ENCODE results near the gene CYP11A1. TPM values are rescaled to one million over a fixed set of nuclear protein-coding genes. Genes with fewer than 3 reads are reported as not detected.
A peak's percentile ranks its signal among the peaks of the same experiment; 100 is the strongest.

Gene CYP11A1
- total RNA-seq, 2 experiments from 2014 or later, result not detected

DNA sequence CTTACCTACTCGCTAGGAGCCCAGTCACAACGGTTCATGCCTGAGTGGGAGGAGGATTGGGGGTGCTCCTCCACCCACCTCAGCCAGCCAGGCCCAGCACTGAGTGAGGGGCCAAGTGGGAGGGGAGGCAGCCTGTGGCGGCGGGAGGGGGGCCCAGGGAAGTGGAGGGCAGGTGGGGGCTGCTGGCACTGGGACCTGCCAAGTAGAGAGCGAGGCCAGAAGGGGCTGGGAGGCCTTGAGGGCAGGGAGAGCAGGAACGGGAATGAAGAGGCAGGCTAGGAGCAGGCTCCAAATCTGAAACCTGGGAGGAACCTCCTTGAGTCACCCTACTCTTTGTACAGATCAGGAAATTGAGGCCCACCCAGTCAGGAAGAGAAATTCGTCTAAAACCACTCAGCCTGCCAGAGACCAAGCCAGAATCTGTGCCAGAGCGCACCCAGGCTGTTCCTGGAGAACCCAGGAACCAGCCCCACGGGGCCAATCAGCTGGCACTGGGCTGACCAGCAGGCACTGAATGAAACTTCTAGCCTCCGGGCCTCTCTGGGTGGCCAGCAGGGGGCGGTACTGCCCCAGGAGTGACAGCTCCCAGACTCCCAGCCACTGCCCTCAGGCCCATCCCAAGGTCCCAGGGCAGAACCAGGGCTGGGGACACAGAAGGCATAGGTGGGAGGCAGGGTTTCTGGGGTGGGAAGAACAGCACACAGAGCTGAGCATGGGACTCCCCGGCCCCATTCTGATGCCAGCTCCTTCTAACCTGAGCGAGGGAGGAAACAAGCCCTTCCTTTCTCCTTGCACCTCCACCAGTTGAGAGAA lies 14.8 kb upstream of the CYP11A1 start:
- peak; percentile 45 for ATAC-seq (ENCODE audit: low read depth)

DNA sequence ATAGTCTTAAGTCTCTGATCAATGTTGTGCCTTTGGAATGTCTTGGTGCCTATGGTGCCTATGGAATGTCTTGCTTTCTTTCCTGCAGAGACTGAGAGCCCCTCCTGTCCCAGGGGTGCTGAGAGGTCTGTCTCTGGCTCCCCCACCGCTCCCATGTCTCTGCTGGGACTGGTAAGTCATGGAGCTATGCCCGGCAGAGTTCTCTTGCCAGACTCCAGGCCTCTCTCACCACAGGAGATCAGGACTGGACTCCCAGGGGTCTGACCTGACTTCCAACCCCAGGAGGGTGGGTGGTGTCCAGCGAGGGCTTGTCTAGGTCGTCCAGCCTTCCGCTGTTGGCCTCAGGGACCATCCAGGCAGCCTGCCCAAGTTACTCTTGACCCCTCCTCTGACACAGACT lies 14.0 kb upstream of the CYP11A1 start:
- Mint-ChIP-seq H3K4me3 (no peak overlapping the region), H3K9me3 (no peaks in the 10 kb centered on the region), H3K27ac (peak overlapping the region; percentile 76), H3K27me3 (no peaks in the 10 kb centered on the region), H3K36me3 (no peaks in the 10 kb centered on the region), H3K4me1 (peaks cover 54% of the 10 kb centered on the region)
- DNase-seq (peak; percentile 27), ATAC-seq (ENCODE audit: low read depth) (no peak)
- POLR2A ChIA-PET, result interaction anchor here (1.7 to 4.8 kb wide), 2 partner anchors 51 to 58 kb away, joined by 15 to 67 read pairs; partner anchors contain the start of gene SEMA7A

More for the DNA sequence above, 14.8 kb upstream of the CYP11A1 start:
- no peaks in the 10 kb centered on the region for H3K36me3 Mint-ChIP-seq
- H3K4me1 Mint-ChIP-seq, result peaks cover 53% of the 10 kb centered on the region
- DNase-seq, result peak; percentile 89
- POLR2A ChIA-PET, result interaction anchor here (0.6 to 5.3 kb wide), 8 partner anchors 18 to 239 kb away, joined by 3 to 67 read pairs (median 10); partner anchors contain the start of genes ARID3B and SEMA7A
- H3K27ac Mint-ChIP-seq, result peak overlapping the region; percentile 76
- H3K9me3 Mint-ChIP-seq, result no peaks in the 10 kb centered on the region
- no peak overlapping the region for H3K4me3 Mint-ChIP-seq
- no peaks in the 10 kb centered on the region for H3K27me3 Mint-ChIP-seq

DNA sequence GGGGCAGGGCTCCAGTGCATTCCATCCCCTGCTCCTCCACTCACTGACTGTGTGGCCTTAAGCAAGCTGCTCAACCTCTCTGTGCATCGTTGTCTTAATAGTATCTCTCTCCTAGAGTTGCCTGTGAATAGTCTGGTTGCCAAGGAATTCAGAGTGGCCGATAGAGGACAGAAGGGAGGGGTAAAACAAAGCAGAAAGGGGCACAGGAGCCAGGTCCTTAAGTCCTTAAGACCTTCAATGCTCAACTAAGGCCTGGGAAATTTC lies 13.7 kb upstream of the CYP11A1 start:
- H3K36me3 Mint-ChIP-seq, result no peaks in the 10 kb centered on the region

DNA sequence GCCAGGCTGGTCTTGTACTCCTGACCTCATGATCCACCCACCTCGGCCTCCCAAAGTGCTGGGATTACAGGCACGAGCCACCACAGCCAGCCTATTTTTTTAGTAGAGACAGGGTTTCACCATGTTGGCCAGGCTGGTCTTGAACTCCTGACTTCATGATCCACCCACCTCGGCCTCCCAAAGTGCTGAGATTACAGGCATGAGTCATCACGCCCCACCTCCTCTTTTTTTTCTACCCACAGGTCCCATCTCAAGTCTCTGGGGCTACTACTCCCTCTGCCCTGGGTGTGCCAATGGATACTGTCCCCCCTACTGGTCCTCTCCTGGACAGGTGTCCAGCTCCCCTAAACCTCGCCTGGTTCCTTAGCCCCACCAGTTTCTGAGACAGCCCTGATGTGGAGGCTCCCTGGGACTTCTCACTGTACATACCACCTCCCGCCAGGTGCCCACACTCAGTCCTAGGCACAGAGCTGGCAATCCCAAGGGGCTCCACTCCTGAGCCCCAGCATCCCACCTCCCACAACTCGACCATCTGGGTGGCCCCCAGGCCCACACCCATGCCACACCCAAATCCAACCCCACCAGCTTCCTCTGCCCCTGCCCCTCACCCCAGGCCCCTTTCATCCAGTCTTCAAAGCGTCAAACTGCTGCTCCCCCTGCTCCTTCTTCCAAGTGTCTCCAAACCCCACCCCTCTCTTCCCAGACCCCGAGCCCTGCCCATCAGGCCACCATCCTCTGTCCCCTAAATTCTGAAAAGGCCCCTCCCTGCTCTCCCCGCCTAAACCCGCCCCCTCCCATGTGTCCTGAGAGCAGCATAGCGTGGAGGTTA lies 13.1 kb upstream of the CYP11A1 start:
- POLR2A ChIA-PET, result interaction anchor here (2.5 kb wide), 1 partner anchor 81 kb away, joined by 10 read pairs; the partner anchor contains the start of gene UBL7
- no peak overlapping the region for H3K4me3 Mint-ChIP-seq
- no peaks in the 10 kb centered on the region for H3K27me3 Mint-ChIP-seq
- H3K4me1 Mint-ChIP-seq, result peaks cover 52% of the 10 kb centered on the region
- ATAC-seq (ENCODE audit: low read depth), result no peak
- peak; percentile 24 for DNase-seq
- H3K36me3 Mint-ChIP-seq, result no peaks in the 10 kb centered on the region
- H3K27ac Mint-ChIP-seq, result peak overlapping the region; percentile 47
- H3K9me3 Mint-ChIP-seq, result no peaks in the 10 kb centered on the region

More for the DNA sequence above, 13.7 kb upstream of the CYP11A1 start:
- no peak overlapping the region for H3K27ac Mint-ChIP-seq
- POLR2A ChIA-PET, result no interaction called here
- DNase-seq, result no peak
- no peaks in the 10 kb centered on the region for H3K9me3 Mint-ChIP-seq
- no peaks in the 10 kb centered on the region for H3K27me3 Mint-ChIP-seq
- H3K4me1 Mint-ChIP-seq, result peaks cover 55% of the 10 kb centered on the region
- no peak overlapping the region for H3K4me3 Mint-ChIP-seq
- ATAC-seq (ENCODE audit: low read depth), result no peak

DNA sequence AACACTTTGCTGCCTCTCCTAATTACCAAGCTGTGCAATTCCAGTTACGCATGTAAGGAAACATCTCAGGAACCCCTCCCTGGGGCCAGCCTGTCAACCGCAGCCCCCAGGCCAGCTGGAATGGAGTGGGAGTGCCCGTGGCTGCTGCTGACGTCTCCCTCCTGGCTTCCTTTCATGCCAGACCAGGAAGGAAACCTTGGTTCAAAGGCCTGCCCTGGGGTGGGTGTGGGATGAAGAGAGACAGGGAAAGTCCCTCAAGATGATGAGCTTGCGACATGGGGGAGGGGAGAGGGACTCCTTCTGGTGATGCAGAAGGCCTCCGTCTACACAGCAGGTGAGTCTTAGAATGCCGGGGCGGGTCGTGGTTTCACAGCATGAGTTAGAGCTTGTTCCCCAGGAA lies 11.4 kb upstream of the CYP11A1 start:
- Mint-ChIP-seq H3K9me3 (no peaks in the 10 kb centered on the region), H3K4me1 (peaks cover 45% of the 10 kb centered on the region), H3K27me3 (no peaks in the 10 kb centered on the region), H3K27ac (no peak overlapping the region), H3K4me3 (no peak overlapping the region), H3K36me3 (no peaks in the 10 kb centered on the region)
- DNase-seq, result peak; percentile 34
- ATAC-seq (ENCODE audit: low read depth), result no peak
- POLR2A ChIA-PET, result interaction anchor here (0.7 to 2.5 kb wide), 5 partner anchors 58 to 253 kb away, joined by 3 to 10 read pairs (median 5); partner anchors contain the start of gene UBL7

DNA sequence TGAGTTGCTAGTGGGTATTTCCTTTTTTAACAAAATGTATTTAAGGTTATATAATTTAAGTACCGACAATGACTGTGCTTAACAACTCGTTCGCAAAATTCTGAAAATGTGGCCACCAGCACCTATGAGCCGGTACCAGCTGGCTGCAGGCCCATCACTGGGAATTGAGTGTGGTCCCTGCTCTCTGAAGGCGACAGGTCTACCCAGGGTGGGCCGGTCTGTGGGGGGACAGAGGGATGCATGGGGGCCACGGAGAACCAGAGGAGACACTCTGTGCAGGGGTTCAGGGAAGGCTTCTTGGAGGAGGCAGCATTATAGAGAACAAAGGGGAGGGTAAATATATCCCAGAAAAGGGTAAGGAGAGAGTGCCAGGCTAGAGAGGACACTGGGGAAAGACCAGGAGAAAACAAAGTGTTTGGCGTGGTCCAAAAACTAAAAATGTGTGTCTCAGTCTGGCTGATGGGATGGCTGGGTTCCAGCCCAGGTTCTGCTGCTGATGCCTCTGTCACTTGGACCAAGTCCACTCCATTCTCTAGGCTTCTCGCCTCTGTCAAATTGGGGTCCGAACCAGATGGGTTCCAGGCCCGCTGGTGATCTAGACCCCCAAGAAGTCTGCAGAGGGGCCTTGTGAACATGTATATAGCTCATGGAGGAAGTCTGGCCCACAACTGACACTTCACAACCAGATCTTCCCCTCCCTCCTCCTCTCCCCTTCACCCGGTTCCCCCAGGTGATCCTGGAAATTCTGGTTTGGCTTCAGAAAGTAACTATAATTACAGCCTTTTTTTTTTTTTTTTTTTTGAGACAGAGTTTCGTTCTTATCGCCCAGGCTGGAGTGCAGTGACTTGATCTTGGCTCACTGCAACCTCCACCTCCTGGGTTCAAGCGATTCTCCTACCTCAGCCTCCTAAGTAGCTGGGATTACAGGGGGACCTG lies 10.7 kb upstream of the CYP11A1 start:
- POLR2A ChIA-PET, result interaction anchor here (0.6 to 2.5 kb wide), 8 partner anchors 59 to 409 kb away, joined by 3 to 10 read pairs (median 5); partner anchors contain the start of gene UBL7
- H3K27ac Mint-ChIP-seq, result peak overlapping the region; percentile 52

DNA sequence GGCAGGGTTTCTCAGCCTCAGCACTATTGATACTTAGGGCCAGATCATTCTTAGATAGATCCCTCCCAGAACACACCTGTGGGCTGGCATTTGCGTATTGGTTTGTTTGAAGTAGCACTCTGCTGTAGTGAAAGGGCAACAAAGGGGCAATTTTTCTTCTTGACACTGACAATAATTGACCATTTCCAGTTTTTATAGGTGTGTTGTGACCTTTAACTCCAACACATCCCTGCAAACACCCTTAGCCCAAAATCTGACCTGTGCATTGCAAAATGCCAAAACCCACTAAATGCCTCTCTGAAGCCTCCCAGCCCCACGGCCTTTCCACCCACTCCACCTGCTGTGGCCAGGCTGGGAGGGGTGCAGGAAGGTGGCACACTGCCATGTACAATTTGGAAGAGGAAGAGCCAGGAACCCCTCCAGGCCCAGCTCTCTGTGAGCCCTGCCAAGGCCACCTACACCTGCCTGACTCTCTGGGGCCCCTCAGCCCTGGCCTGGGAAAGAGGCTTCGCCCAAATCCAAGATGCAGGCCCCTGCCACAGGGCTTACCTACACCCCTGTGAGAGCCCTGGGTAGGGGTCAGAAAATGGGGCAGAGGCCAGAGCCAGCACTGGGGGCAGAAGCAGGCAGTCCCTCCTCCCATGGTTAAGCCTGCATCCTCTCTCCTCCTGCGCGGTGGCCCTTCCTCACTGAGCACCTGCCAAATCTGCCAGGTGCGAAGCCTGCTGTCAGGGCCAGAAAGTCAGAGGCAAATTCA lies 9.6 kb upstream of the CYP11A1 start:
- no peaks in the 10 kb centered on the region for H3K36me3 Mint-ChIP-seq
- no peak for ATAC-seq (ENCODE audit: low read depth)
- POLR2A ChIA-PET, result no interaction called here
- no peaks in the 10 kb centered on the region for H3K9me3 Mint-ChIP-seq
- no peak overlapping the region for H3K27ac Mint-ChIP-seq
- DNase-seq, result no peak
- H3K27me3 Mint-ChIP-seq, result peaks cover 5% of the 10 kb centered on the region
- no peak overlapping the region for H3K4me3 Mint-ChIP-seq
- peaks cover 31% of the 10 kb centered on the region for H3K4me1 Mint-ChIP-seq

More for the DNA sequence above, 10.7 kb upstream of the CYP11A1 start:
- ATAC-seq (ENCODE audit: low read depth), result no peak
- no peak overlapping the region for H3K4me3 Mint-ChIP-seq
- no peak for DNase-seq
- peaks cover 2% of the 10 kb centered on the region for H3K27me3 Mint-ChIP-seq
- peaks cover 40% of the 10 kb centered on the region for H3K4me1 Mint-ChIP-seq
- no peaks in the 10 kb centered on the region for H3K36me3 Mint-ChIP-seq
- H3K9me3 Mint-ChIP-seq, result no peaks in the 10 kb centered on the region

DNA sequence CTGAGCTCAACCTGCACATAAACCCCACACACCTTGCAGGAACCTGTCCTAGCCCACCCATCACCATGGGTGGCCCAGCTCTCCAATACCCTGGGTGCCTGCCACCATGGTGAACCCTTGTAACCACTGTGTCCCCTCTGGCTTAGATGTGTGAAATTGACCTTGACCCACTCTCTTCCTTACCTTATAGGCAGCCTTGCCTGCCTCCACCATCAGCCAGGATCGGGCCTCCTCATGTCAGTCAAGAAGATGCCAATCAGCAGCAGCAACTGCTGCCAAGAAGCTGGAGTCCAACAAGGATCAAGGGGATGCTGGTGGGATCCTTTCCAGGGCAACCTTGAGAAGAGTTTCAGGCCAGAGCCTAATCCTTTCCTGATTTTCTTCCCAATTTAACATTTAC lies 8.8 kb upstream of the CYP11A1 start:
- POLR2A ChIA-PET, result interaction anchor here (0.7 to 1.6 kb wide), 6 partner anchors 24 to 256 kb away, joined by 3 to 8 read pairs (median 3); partner anchors contain the start of genes SEMA7A and UBL7

DNA sequence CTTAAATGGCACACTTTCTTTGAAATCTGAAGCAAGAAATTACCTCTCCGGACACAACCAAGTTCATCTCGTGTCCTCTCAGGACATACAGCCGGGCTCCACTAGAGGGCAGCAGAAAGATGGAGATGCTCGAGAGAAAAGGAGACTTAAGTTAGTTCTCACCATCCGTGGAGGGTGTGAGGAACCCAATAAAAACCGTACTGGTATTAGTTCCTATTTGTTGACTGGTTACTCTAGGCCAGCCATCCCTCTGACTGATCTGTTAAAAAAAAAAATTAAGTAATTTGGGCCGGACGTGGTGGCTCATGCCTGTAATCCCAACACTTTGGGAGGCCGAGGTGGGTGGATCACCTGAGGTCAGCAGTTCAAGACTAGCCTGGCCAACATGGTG lies 7.9 kb upstream of the CYP11A1 start:
- POLR2A ChIA-PET, result interaction anchor here (1.3 to 2.5 kb wide), 6 partner anchors 9 to 257 kb away, joined by 3 to 12 read pairs (median 6); partner anchors contain the start of genes ARID3B and SEMA7A
- ATAC-seq (ENCODE audit: low read depth), result peak; percentile 13
- H3K27me3 Mint-ChIP-seq, result peaks cover 9% of the 10 kb centered on the region

More for the DNA sequence above, 8.8 kb upstream of the CYP11A1 start:
- no peak overlapping the region for H3K27ac Mint-ChIP-seq
- H3K4me1 Mint-ChIP-seq, result peaks cover 31% of the 10 kb centered on the region
- peaks cover 9% of the 10 kb centered on the region for H3K27me3 Mint-ChIP-seq
- DNase-seq, result no peak
- no peaks in the 10 kb centered on the region for H3K36me3 Mint-ChIP-seq
- H3K9me3 Mint-ChIP-seq, result no peaks in the 10 kb centered on the region
- H3K4me3 Mint-ChIP-seq, result no peak overlapping the region
- no peak for ATAC-seq (ENCODE audit: low read depth)

DNA sequence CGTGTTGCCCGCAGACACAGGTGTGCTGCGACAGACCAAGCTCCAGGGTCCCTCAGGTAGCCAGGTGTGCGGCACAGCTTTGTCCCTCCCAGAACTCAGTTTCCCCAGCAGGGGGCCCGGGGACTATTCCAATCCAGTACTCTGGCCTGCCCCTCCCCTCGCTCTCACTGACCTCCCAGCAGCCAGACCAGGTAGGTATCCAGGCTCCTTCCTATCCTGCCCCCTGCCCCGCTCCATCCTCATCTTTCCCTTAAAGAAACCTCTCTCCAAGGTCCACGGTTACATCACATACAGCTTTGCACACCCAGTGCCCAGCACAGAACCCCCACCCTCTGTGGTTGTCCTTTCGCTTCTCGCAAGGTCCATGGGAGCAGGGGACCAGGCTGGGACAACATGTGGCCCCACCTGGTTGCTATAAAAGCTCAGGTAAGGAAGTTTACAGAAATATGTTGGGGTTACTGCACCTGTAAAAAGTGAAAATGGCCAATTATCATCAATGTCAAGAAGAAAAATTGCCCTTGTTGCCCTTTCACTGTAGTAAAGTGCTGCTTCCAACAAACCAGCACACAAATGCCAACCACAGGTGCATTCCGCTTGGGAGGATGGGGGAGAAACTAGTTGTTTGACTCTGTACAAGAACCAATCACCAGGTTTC lies 7.3 kb upstream of the CYP11A1 start:
- ATAC-seq (ENCODE audit: low read depth) (no peak), DNase-seq (no peak)
- Mint-ChIP-seq H3K27ac (peak overlapping the region; percentile 81), H3K4me3 (peak overlapping the region; percentile 82), H3K9me3 (no peaks in the 10 kb centered on the region), H3K36me3 (no peaks in the 10 kb centered on the region), H3K27me3 (peaks cover 13% of the 10 kb centered on the region), H3K4me1 (peaks cover 29% of the 10 kb centered on the region)
- POLR2A ChIA-PET, result interaction anchor here (1.3 to 2.5 kb wide), 7 partner anchors 10 to 257 kb away, joined by 3 to 12 read pairs (median 7); partner anchors contain the start of genes ARID3B, SEMA7A and UBL7

More for the DNA sequence above, 7.9 kb upstream of the CYP11A1 start:
- peaks cover 29% of the 10 kb centered on the region for H3K4me1 Mint-ChIP-seq
- DNase-seq, result peak; percentile 82
- peak overlapping the region; percentile 56 for H3K27ac Mint-ChIP-seq
- H3K36me3 Mint-ChIP-seq, result no peaks in the 10 kb centered on the region
- H3K4me3 Mint-ChIP-seq, result peak overlapping the region; percentile 82
- no peaks in the 10 kb centered on the region for H3K9me3 Mint-ChIP-seq

All from activated naive CD8-positive, alpha-beta T cell treated with anti-CD3 and anti-CD28 coated beads, Interleukin-2, amount 10 ng/mL, durations not matched to agents 7 days and 5 days (primary cell).